Measurements from ENCODE around the gene SVIL. TPM values are rescaled to one million over a fixed set of nuclear protein-coding genes. Genes with fewer than 3 reads are reported as not detected.

The SVIL gene
- total and polyA plus RNA-seq, 2 experiments from 2014 or later: 5.9 to 7.3 TPM

GRCh38 chr10:29546773-29547313 is 87.9 kb downstream of the SVIL start:
- Histone ChIP-seq H3K9ac (no peak overlapping the region), H4K20me1 (ENCODE audit: insufficient read depth) (no peaks in the 10 kb centered on the region), H3K4me3 (no peak overlapping the region), H3K27me3 (replicated peaks; ENCODE audit: insufficient read depth) (no peaks in the 10 kb centered on the region), H3K27ac (no peak overlapping the region), H3K79me2 (ENCODE audit: insufficient read depth) (no peaks in the 10 kb centered on the region), H2AFZ (no peak overlapping the region), H3K4me1 (ENCODE audit: insufficient read depth) (no peaks in the 10 kb centered on the region), H3F3A (ENCODE audit: insufficient read depth) (no peaks in the 10 kb centered on the region), H3K9me3 (ENCODE audit: low read depth) (no peaks in the 10 kb centered on the region), H3K9me2 (ENCODE audit: insufficient read depth) (0 out of 2 replicates have a peak, but pooled peaks cover 3% of the 10 kb centered on the region), H3K36me3 (ENCODE audit: low read depth) (no peaks in the 10 kb centered on the region), H3K4me2 (ENCODE audit: unreplicated experiment) (no peak overlapping the region)
- in situ Hi-C loops (cut with MboI): no loop called here
- DNase-seq: no peak
- 81 to 85% methylated on average over 2 of the region's 2 CpGs for WGBS, 2 experiments (ENCODE audit: low coverage in 1 of 2, low lambda C conversion rate in 2 of 2, missing lambda C conversion rate in 2 of 2)
- TF ChIP-seq EZH2 (IDR thresholded peaks at IDR 0.05; ENCODE audit: insufficient read depth, poor library complexity, severe bottlenecking) (no peak), EZH2phosphoT487 (IDR thresholded peaks at IDR 0.05; ENCODE audit: insufficient read depth, low read depth) (no peak)

- Histone ChIP-seq H3K9ac (no peak overlapping the region), H3K9me2 (ENCODE audit: insufficient read depth) (0 out of 2 replicates have a peak, but pooled peaks cover 3% of the 10 kb centered on the region), H3F3A (ENCODE audit: insufficient read depth) (no peaks in the 10 kb centered on the region), H4K20me1 (ENCODE audit: insufficient read depth) (no peaks in the 10 kb centered on the region), H3K4me1 (ENCODE audit: insufficient read depth) (no peaks in the 10 kb centered on the region), H3K9me3 (ENCODE audit: low read depth) (no peaks in the 10 kb centered on the region), H3K4me3 (no peak overlapping the region), H3K36me3 (ENCODE audit: low read depth) (no peaks in the 10 kb centered on the region), H3K27ac (no peak overlapping the region), H3K4me2 (ENCODE audit: unreplicated experiment) (no peak overlapping the region), H3K79me2 (ENCODE audit: insufficient read depth) (no peaks in the 10 kb centered on the region), H2AFZ (no peak overlapping the region), H3K27me3 (replicated peaks; ENCODE audit: insufficient read depth) (no peaks in the 10 kb centered on the region)
- no peak for TF ChIP-seq EZH2phosphoT487 (IDR thresholded peaks at IDR 0.05; ENCODE audit: insufficient read depth, low read depth)
- no peak for TF ChIP-seq EZH2 (IDR thresholded peaks at IDR 0.05; ENCODE audit: insufficient read depth, poor library complexity, severe bottlenecking)
- DNase-seq: no peak
- 55 to 58% methylated on average over 5 of the region's 5 CpGs for WGBS, 2 experiments (ENCODE audit: low coverage in 1 of 2, low lambda C conversion rate in 2 of 2, missing lambda C conversion rate in 2 of 2)
- in situ Hi-C loops (cut with MboI): no loop called here
Observed at GRCh38 chr10:29545122-29545521, 89.6 kb downstream of the SVIL start.

GRCh38 chr10:29543715-29544114 is 91.1 kb downstream of the SVIL start:
- Histone ChIP-seq H3K27me3 (replicated peaks; ENCODE audit: insufficient read depth) (no peaks in the 10 kb centered on the region), H3F3A (ENCODE audit: insufficient read depth) (no peaks in the 10 kb centered on the region), H3K27ac (no peak overlapping the region), H3K4me2 (ENCODE audit: unreplicated experiment) (no peak overlapping the region), H3K79me2 (ENCODE audit: insufficient read depth) (no peaks in the 10 kb centered on the region), H2AFZ (no peak overlapping the region), H3K9me2 (ENCODE audit: insufficient read depth) (0 out of 2 replicates have a peak, but pooled peaks cover 3% of the 10 kb centered on the region), H3K4me3 (no peak overlapping the region), H3K9ac (no peak overlapping the region), H4K20me1 (ENCODE audit: insufficient read depth) (no peaks in the 10 kb centered on the region), H3K4me1 (ENCODE audit: insufficient read depth) (no peaks in the 10 kb centered on the region), H3K9me3 (ENCODE audit: low read depth) (no peaks in the 10 kb centered on the region), H3K36me3 (ENCODE audit: low read depth) (no peaks in the 10 kb centered on the region)
- in situ Hi-C loops (cut with MboI): no loop called here
- no peak for DNase-seq
- TF ChIP-seq EZH2phosphoT487 (IDR thresholded peaks at IDR 0.05; ENCODE audit: insufficient read depth, low read depth): no peak
- TF ChIP-seq EZH2 (IDR thresholded peaks at IDR 0.05; ENCODE audit: insufficient read depth, poor library complexity, severe bottlenecking): no peak

GRCh38 chr10:29542723-29543122 is 92.0 kb downstream of the SVIL start:
- no peak overlapping the region for H3K4me3 ChIP-seq
- H3K9me2 ChIP-seq (ENCODE audit: insufficient read depth): no peaks in the 10 kb centered on the region
- no peak overlapping the region for H3K4me2 ChIP-seq (ENCODE audit: unreplicated experiment)
- no peaks in the 10 kb centered on the region for H3K9me3 ChIP-seq (ENCODE audit: low read depth)
- DNase-seq: no peak
- in situ Hi-C loops (cut with MboI): no loop called here
- H3K79me2 ChIP-seq (ENCODE audit: insufficient read depth): no peaks in the 10 kb centered on the region
- no peaks in the 10 kb centered on the region for H3K27me3 ChIP-seq (replicated peaks; ENCODE audit: insufficient read depth)
- no peaks in the 10 kb centered on the region for H4K20me1 ChIP-seq (ENCODE audit: insufficient read depth)
- TF ChIP-seq EZH2phosphoT487 (IDR thresholded peaks at IDR 0.05; ENCODE audit: insufficient read depth, low read depth) (no peak), EZH2 (IDR thresholded peaks at IDR 0.05; ENCODE audit: insufficient read depth, poor library complexity, severe bottlenecking) (no peak)
- 50 to 58% methylated on average over 4 of the region's 4 CpGs for WGBS, 2 experiments (ENCODE audit: low coverage in 1 of 2, low lambda C conversion rate in 2 of 2, missing lambda C conversion rate in 2 of 2)
- no peak overlapping the region for H3K27ac ChIP-seq
- no peak overlapping the region for H2AFZ ChIP-seq
- no peak overlapping the region for H3K9ac ChIP-seq
- no peaks in the 10 kb centered on the region for H3F3A ChIP-seq (ENCODE audit: insufficient read depth)
- no peaks in the 10 kb centered on the region for H3K36me3 ChIP-seq (ENCODE audit: low read depth)
- no peaks in the 10 kb centered on the region for H3K4me1 ChIP-seq (ENCODE audit: insufficient read depth)

All from GM23248 (cell line).